ENCODE measurements around the gene CNTLN.

CNTLN gene

GRCh38 chr9:17134396-17135294 is at the start of gene CNTLN:
Gene CNTLN (plus strand): TSS chr9:17135040. CDS start chr9:17135066, 26 bp downstream.
- no peaks in the 10 kb centered on the region for H3K4me1 ChIP-seq (ENCODE audit: control insufficient read depth, insufficient read depth, low read length)
- peak within 1 kb of the TSS; percentile 63 for H3K9ac ChIP-seq (ENCODE audit: low read length)
- no peaks in the 10 kb centered on the region for H3K9me3 ChIP-seq (ENCODE audit: control insufficient read depth, low read length)
- peak within 1 kb of the TSS; percentile 53 for H3K4me3 ChIP-seq (ENCODE audit: low read length)
- H3K36me3 ChIP-seq (ENCODE audit: control insufficient read depth, insufficient read depth, low read length) = no peaks in the 10 kb centered on the region
- H3K27me3 ChIP-seq (ENCODE audit: control insufficient read depth, insufficient read depth, low read length) = no peaks in the 10 kb centered on the region

- H3K27me3 ChIP-seq (ENCODE audit: control insufficient read depth, insufficient read depth, low read length) = no peaks in the 10 kb centered on the region
- no peaks in the 10 kb centered on the region for H3K9me3 ChIP-seq (ENCODE audit: control insufficient read depth, low read length)
- H3K9ac ChIP-seq (ENCODE audit: low read length) = no peak overlapping the region
- no peaks in the 10 kb centered on the region for H3K36me3 ChIP-seq (ENCODE audit: control insufficient read depth, insufficient read depth, low read length)
- no peaks in the 10 kb centered on the region for H3K4me1 ChIP-seq (ENCODE audit: control insufficient read depth, insufficient read depth, low read length)
- no peak overlapping the region for H3K4me3 ChIP-seq (ENCODE audit: low read length)
These were observed 46.3 kb upstream of the CNTLN start for GRCh38 chr9:17088566-17088965.

- Histone ChIP-seq H3K4me3 (ENCODE audit: low read length) (no peak overlapping the region), H3K36me3 (ENCODE audit: control insufficient read depth, insufficient read depth, low read length) (no peaks in the 10 kb centered on the region), H3K9me3 (ENCODE audit: control insufficient read depth, low read length) (no peaks in the 10 kb centered on the region), H3K9ac (ENCODE audit: low read length) (no peak overlapping the region), H3K4me1 (ENCODE audit: control insufficient read depth, insufficient read depth, low read length) (no peaks in the 10 kb centered on the region), H3K27me3 (ENCODE audit: control insufficient read depth, insufficient read depth, low read length) (no peaks in the 10 kb centered on the region)
These were observed 44.8 kb upstream of the CNTLN start for GRCh38 chr9:17090041-17090440.

GRCh38 chr9:17116400-17116837 is 18.4 kb upstream of the CNTLN start:
- Histone ChIP-seq H3K9me3 (ENCODE audit: control insufficient read depth, low read length) (no peaks in the 10 kb centered on the region), H3K36me3 (ENCODE audit: control insufficient read depth, insufficient read depth, low read length) (no peaks in the 10 kb centered on the region), H3K4me3 (ENCODE audit: low read length) (no peak overlapping the region), H3K27me3 (ENCODE audit: control insufficient read depth, insufficient read depth, low read length) (no peaks in the 10 kb centered on the region), H3K4me1 (ENCODE audit: control insufficient read depth, insufficient read depth, low read length) (no peaks in the 10 kb centered on the region), H3K9ac (ENCODE audit: low read length) (no peak overlapping the region)

GRCh38 chr9:17117372-17117771 is 17.5 kb upstream of the CNTLN start:
- H3K4me3 ChIP-seq (ENCODE audit: low read length) = no peak overlapping the region
- no peaks in the 10 kb centered on the region for H3K27me3 ChIP-seq (ENCODE audit: control insufficient read depth, insufficient read depth, low read length)
- H3K9me3 ChIP-seq (ENCODE audit: control insufficient read depth, low read length) = no peaks in the 10 kb centered on the region
- H3K4me1 ChIP-seq (ENCODE audit: control insufficient read depth, insufficient read depth, low read length) = no peaks in the 10 kb centered on the region
- H3K36me3 ChIP-seq (ENCODE audit: control insufficient read depth, insufficient read depth, low read length) = no peaks in the 10 kb centered on the region
- no peak overlapping the region for H3K9ac ChIP-seq (ENCODE audit: low read length)

- Histone ChIP-seq H3K4me3 (ENCODE audit: low read length) (no peak overlapping the region), H3K9me3 (ENCODE audit: control insufficient read depth, low read length) (no peaks in the 10 kb centered on the region), H3K27me3 (ENCODE audit: control insufficient read depth, insufficient read depth, low read length) (no peaks in the 10 kb centered on the region), H3K4me1 (ENCODE audit: control insufficient read depth, insufficient read depth, low read length) (no peaks in the 10 kb centered on the region), H3K9ac (ENCODE audit: low read length) (no peak overlapping the region), H3K36me3 (ENCODE audit: control insufficient read depth, insufficient read depth, low read length) (no peaks in the 10 kb centered on the region)
These were observed 14.6 kb upstream of the CNTLN start for GRCh38 chr9:17120203-17120602.

GRCh38 chr9:17121264-17121663 is 13.6 kb upstream of the CNTLN start:
- H3K36me3 ChIP-seq (ENCODE audit: control insufficient read depth, insufficient read depth, low read length) = no peaks in the 10 kb centered on the region
- H3K4me3 ChIP-seq (ENCODE audit: low read length) = no peak overlapping the region
- no peak overlapping the region for H3K9ac ChIP-seq (ENCODE audit: low read length)
- no peaks in the 10 kb centered on the region for H3K27me3 ChIP-seq (ENCODE audit: control insufficient read depth, insufficient read depth, low read length)
- H3K4me1 ChIP-seq (ENCODE audit: control insufficient read depth, insufficient read depth, low read length) = no peaks in the 10 kb centered on the region
- H3K9me3 ChIP-seq (ENCODE audit: control insufficient read depth, low read length) = no peaks in the 10 kb centered on the region

- H3K36me3 ChIP-seq (ENCODE audit: control insufficient read depth, insufficient read depth, low read length) = no peaks in the 10 kb centered on the region
- H3K9me3 ChIP-seq (ENCODE audit: control insufficient read depth, low read length) = no peaks in the 10 kb centered on the region
- H3K27me3 ChIP-seq (ENCODE audit: control insufficient read depth, insufficient read depth, low read length) = no peaks in the 10 kb centered on the region
- H3K4me3 ChIP-seq (ENCODE audit: low read length) = no peak overlapping the region
- H3K9ac ChIP-seq (ENCODE audit: low read length) = no peak overlapping the region
- no peaks in the 10 kb centered on the region for H3K4me1 ChIP-seq (ENCODE audit: control insufficient read depth, insufficient read depth, low read length)
These were observed 4.5 kb upstream of the CNTLN start for GRCh38 chr9:17130291-17130690.

- H3K9ac ChIP-seq (ENCODE audit: low read length) = no peak overlapping the region
These were observed 4.1 kb upstream of the CNTLN start for GRCh38 chr9:17130725-17131124.

GRCh38 chr9:17131494-17131893 is 3.3 kb upstream of the CNTLN start:
- Histone ChIP-seq H3K4me1 (ENCODE audit: control insufficient read depth, insufficient read depth, low read length) (no peaks in the 10 kb centered on the region), H3K36me3 (ENCODE audit: control insufficient read depth, insufficient read depth, low read length) (no peaks in the 10 kb centered on the region), H3K9me3 (ENCODE audit: control insufficient read depth, low read length) (no peaks in the 10 kb centered on the region), H3K4me3 (ENCODE audit: low read length) (no peak overlapping the region), H3K9ac (ENCODE audit: low read length) (no peak overlapping the region), H3K27me3 (ENCODE audit: control insufficient read depth, insufficient read depth, low read length) (no peaks in the 10 kb centered on the region)

More at GRCh38 chr9:17130725-17131124, 4.1 kb upstream of the CNTLN start:
- no peaks in the 10 kb centered on the region for H3K9me3 ChIP-seq (ENCODE audit: control insufficient read depth, low read length)
- H3K36me3 ChIP-seq (ENCODE audit: control insufficient read depth, insufficient read depth, low read length) = no peaks in the 10 kb centered on the region
- no peaks in the 10 kb centered on the region for H3K27me3 ChIP-seq (ENCODE audit: control insufficient read depth, insufficient read depth, low read length)
- no peak overlapping the region for H3K4me3 ChIP-seq (ENCODE audit: low read length)
- H3K4me1 ChIP-seq (ENCODE audit: control insufficient read depth, insufficient read depth, low read length) = no peaks in the 10 kb centered on the region

GRCh38 chr9:17135295-17136160 is 688 bp downstream of the CNTLN start:
- H3K9ac ChIP-seq (ENCODE audit: low read length) = peak overlapping the region; percentile 63
- H3K4me3 ChIP-seq (ENCODE audit: low read length) = peak overlapping the region; percentile 53
- no peaks in the 10 kb centered on the region for H3K9me3 ChIP-seq (ENCODE audit: control insufficient read depth, low read length)
- no peaks in the 10 kb centered on the region for H3K27me3 ChIP-seq (ENCODE audit: control insufficient read depth, insufficient read depth, low read length)
- no peaks in the 10 kb centered on the region for H3K36me3 ChIP-seq (ENCODE audit: control insufficient read depth, insufficient read depth, low read length)
- no peaks in the 10 kb centered on the region for H3K4me1 ChIP-seq (ENCODE audit: control insufficient read depth, insufficient read depth, low read length)

GRCh38 chr9:17137566-17137965 is 2.7 kb downstream of the CNTLN start:
- no peaks in the 10 kb centered on the region for H3K27me3 ChIP-seq (ENCODE audit: control insufficient read depth, insufficient read depth, low read length)
- H3K9ac ChIP-seq (ENCODE audit: low read length) = no peak overlapping the region
- no peaks in the 10 kb centered on the region for H3K4me1 ChIP-seq (ENCODE audit: control insufficient read depth, insufficient read depth, low read length)
- H3K9me3 ChIP-seq (ENCODE audit: control insufficient read depth, low read length) = no peaks in the 10 kb centered on the region
- no peaks in the 10 kb centered on the region for H3K36me3 ChIP-seq (ENCODE audit: control insufficient read depth, insufficient read depth, low read length)
- H3K4me3 ChIP-seq (ENCODE audit: low read length) = no peak overlapping the region
